ENCODE measurements around the gene TRIM75. TPM values are rescaled to one million over a fixed set of nuclear protein-coding genes. Genes with fewer than 3 reads are reported as not detected.
A peak's percentile ranks its signal among the peaks of the same experiment; 100 is the strongest.
"Not testable (repeated sequence)": the region's sequence is repeated elsewhere in the genome, so short reads cannot be mapped to it uniquely, and the experiment has no call there.

The TRIM75 gene
- total RNA-seq (2014; rRNA removed; shearing (Covaris generic)): not detected in 2 replicates

GRCh38 chr4:165053645-165054044 is at the start of gene TRIM75:
TRIM75 (plus strand) TSS chr4:165053866; CDS start chr4:165059148, 5,282 bp downstream.
- DNase-seq (ENCODE audit: low read depth): no peak

GRCh38 chr4:165005352-165005925 is 48.2 kb upstream of the TRIM75 start:
- no peak for DNase-seq (ENCODE audit: low read depth)

- no peak for DNase-seq (ENCODE audit: low read depth)
Measured at GRCh38 chr4:165006456-165006855, 47.2 kb upstream of the TRIM75 start.

GRCh38 chr4:165006886-165007285 is 46.8 kb upstream of the TRIM75 start:
- no peak for DNase-seq (ENCODE audit: low read depth)

- DNase-seq (ENCODE audit: low read depth): no peak
Measured at GRCh38 chr4:165009493-165010227, 44.0 kb upstream of the TRIM75 start.

GRCh38 chr4:165010487-165010886 is 43.2 kb upstream of the TRIM75 start:
- no peak for DNase-seq (ENCODE audit: low read depth)

- DNase-seq (ENCODE audit: low read depth): no peak
Measured at GRCh38 chr4:165010991-165011390, 42.7 kb upstream of the TRIM75 start.

- DNase-seq (ENCODE audit: low read depth): no peak
Measured at GRCh38 chr4:165011403-165011802, 42.3 kb upstream of the TRIM75 start.

- no peak for DNase-seq (ENCODE audit: low read depth)
Measured at GRCh38 chr4:165013691-165014090, 40.0 kb upstream of the TRIM75 start.

GRCh38 chr4:165016971-165017370 is 36.7 kb upstream of the TRIM75 start:
- DNase-seq (ENCODE audit: low read depth): peak; percentile 12

GRCh38 chr4:165019995-165020394 is 33.7 kb upstream of the TRIM75 start:
- DNase-seq (ENCODE audit: low read depth): not testable (repeated sequence)

- DNase-seq (ENCODE audit: low read depth): not testable (repeated sequence)
Measured at GRCh38 chr4:165025782-165026181, 27.9 kb upstream of the TRIM75 start.

GRCh38 chr4:165027762-165028402 is 25.8 kb upstream of the TRIM75 start:
- peak; percentile 33 for DNase-seq (ENCODE audit: low read depth)

- no peak for DNase-seq (ENCODE audit: low read depth)
Measured at GRCh38 chr4:165031436-165032211, 22.0 kb upstream of the TRIM75 start, which contains the start of gene TRIM60. TRIM60 (plus strand) TSS chr4:165031999; CDS start chr4:165040073, 8,074 bp downstream.

- no peak for DNase-seq (ENCODE audit: low read depth)
Measured at GRCh38 chr4:165048170-165048569, 5.5 kb upstream of the TRIM75 start.

GRCh38 chr4:165052627-165053026 is 1.0 kb upstream of the TRIM75 start:
- DNase-seq (ENCODE audit: low read depth): no peak

GRCh38 chr4:165055601-165056000 is 1.9 kb downstream of the TRIM75 start:
- DNase-seq (ENCODE audit: low read depth): no peak

- DNase-seq (ENCODE audit: low read depth): no peak
Measured at GRCh38 chr4:165058666-165059065, 5.0 kb downstream of the TRIM75 start.

- no peak for DNase-seq (ENCODE audit: low read depth)
Measured at GRCh38 chr4:165059386-165059785, 5.7 kb downstream of the TRIM75 start.

GRCh38 chr4:165060938-165061337 is 7.3 kb downstream of the TRIM75 start:
- no peak for DNase-seq (ENCODE audit: low read depth)

GRCh38 chr4:165070560-165070959 is 16.9 kb downstream of the TRIM75 start:
- DNase-seq (ENCODE audit: low read depth): no peak

- not testable (repeated sequence) for DNase-seq (ENCODE audit: low read depth)
Measured at GRCh38 chr4:165073346-165073745, 19.7 kb downstream of the TRIM75 start.

Measured in Daoy (cell line).